ENCODE measurements around the gene SNAP29.

DNA sequence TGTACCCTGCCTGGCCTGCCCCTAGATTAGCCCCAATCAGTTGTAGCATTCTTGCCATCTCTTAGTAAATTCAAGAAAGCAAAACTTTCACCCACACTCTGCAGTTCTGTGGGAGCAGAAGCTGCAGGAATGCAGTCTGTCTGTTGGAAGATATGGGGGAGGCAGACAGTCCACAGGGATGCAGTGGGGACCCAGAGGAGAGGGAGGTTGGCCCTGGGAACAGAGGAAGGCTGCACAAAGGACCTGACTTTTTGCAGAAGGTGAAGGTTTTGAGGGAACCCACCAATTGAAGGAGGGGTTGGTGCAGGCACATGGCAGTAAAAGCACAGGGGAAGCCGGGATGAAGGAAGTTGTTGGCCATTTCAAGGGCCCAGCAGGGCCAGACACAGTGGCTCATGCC is 16.5 kb downstream of the SNAP29 start:
- TF ChIP-seq, protein P1, sequence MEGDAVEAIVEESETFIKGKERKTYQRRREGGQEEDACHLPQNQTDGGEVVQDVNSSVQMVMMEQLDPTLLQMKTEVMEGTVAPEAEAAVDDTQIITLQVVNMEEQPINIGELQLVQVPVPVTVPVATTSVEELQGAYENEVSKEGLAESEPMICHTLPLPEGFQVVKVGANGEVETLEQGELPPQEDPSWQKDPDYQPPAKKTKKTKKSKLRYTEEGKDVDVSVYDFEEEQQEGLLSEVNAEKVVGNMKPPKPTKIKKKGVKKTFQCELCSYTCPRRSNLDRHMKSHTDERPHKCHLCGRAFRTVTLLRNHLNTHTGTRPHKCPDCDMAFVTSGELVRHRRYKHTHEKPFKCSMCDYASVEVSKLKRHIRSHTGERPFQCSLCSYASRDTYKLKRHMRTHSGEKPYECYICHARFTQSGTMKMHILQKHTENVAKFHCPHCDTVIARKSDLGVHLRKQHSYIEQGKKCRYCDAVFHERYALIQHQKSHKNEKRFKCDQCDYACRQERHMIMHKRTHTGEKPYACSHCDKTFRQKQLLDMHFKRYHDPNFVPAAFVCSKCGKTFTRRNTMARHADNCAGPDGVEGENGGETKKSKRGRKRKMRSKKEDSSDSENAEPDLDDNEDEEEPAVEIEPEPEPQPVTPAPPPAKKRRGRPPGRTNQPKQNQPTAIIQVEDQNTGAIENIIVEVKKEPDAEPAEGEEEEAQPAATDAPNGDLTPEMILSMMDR (IDR thresholded peaks at IDR 0.05; ENCODE audit: insufficient read depth, low read length): no peak
- TF ChIP-seq POLR2AphosphoS5 (IDR thresholded peaks at IDR 0.05; ENCODE audit: low read depth) (no peak), SPI1 (IDR thresholded peaks at IDR 0.05; ENCODE audit: borderline replicate concordance, low read depth) (no peak)
- TF ChIP-seq, protein P2, sequence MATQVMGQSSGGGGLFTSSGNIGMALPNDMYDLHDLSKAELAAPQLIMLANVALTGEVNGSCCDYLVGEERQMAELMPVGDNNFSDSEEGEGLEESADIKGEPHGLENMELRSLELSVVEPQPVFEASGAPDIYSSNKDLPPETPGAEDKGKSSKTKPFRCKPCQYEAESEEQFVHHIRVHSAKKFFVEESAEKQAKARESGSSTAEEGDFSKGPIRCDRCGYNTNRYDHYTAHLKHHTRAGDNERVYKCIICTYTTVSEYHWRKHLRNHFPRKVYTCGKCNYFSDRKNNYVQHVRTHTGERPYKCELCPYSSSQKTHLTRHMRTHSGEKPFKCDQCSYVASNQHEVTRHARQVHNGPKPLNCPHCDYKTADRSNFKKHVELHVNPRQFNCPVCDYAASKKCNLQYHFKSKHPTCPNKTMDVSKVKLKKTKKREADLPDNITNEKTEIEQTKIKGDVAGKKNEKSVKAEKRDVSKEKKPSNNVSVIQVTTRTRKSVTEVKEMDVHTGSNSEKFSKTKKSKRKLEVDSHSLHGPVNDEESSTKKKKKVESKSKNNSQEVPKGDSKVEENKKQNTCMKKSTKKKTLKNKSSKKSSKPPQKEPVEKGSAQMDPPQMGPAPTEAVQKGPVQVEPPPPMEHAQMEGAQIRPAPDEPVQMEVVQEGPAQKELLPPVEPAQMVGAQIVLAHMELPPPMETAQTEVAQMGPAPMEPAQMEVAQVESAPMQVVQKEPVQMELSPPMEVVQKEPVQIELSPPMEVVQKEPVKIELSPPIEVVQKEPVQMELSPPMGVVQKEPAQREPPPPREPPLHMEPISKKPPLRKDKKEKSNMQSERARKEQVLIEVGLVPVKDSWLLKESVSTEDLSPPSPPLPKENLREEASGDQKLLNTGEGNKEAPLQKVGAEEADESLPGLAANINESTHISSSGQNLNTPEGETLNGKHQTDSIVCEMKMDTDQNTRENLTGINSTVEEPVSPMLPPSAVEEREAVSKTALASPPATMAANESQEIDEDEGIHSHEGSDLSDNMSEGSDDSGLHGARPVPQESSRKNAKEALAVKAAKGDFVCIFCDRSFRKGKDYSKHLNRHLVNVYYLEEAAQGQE (IDR thresholded peaks at IDR 0.05; ENCODE audit: insufficient replicate concordance, low read depth): no peak

Measured in HL-60 (cell line).